ENCODE measurements around the gene PDZD7. TPM values are rescaled to one million over a fixed set of nuclear protein-coding genes. Genes with fewer than 3 reads are reported as not detected.
A peak's percentile ranks its signal among the peaks of the same experiment; 100 is the strongest.
"Not testable (repeated sequence)": the region's sequence is repeated elsewhere in the genome, so short reads cannot be mapped to it uniquely, and the experiment has no call there.

PDZD7 gene
- polyA plus RNA-seq, 12 donors, result 0.34 to 2.5 (median 1.5) TPM; not detected in 2

GRCh38 chr10:100983868-100984671 lies 46.9 kb downstream of the PDZD7 start:
- DNase-seq, result no peak

- no peak for DNase-seq
These were observed 47.8 kb downstream of the PDZD7 start for GRCh38 chr10:100982916-100983830.

- DNase-seq, result no peak
These were observed 49.7 kb downstream of the PDZD7 start for GRCh38 chr10:100981178-100981772.

GRCh38 chr10:100980711-100981110 lies 50.2 kb downstream of the PDZD7 start:
- no peak for DNase-seq

- no peak for DNase-seq
These were observed 50.6 kb downstream of the PDZD7 start for GRCh38 chr10:100980311-100980710.

GRCh38 chr10:100979791-100980272 lies 51.1 kb downstream of the PDZD7 start:
- DNase-seq, result no peak

GRCh38 chr10:100978901-100979195 lies 52.1 kb downstream of the PDZD7 start:
- no peak for DNase-seq

- no peak for DNase-seq
These were observed 52.6 kb downstream of the PDZD7 start for GRCh38 chr10:100978121-100978900.

- DNase-seq, result no peak
These were observed 53.5 kb downstream of the PDZD7 start for GRCh38 chr10:100977436-100977835.

- DNase-seq, result no peak
These were observed 54.0 kb downstream of the PDZD7 start for GRCh38 chr10:100976906-100977305.

- not testable (repeated sequence) for DNase-seq
These were observed 55.5 kb downstream of the PDZD7 start for GRCh38 chr10:100975397-100975796.

GRCh38 chr10:100972904-100973535 lies 57.9 kb downstream of the PDZD7 start:
- DNase-seq, result no peak

- DNase-seq, result no peak
These were observed 58.6 kb downstream of the PDZD7 start for GRCh38 chr10:100972115-100972903.

GRCh38 chr10:100970914-100971811 lies 59.8 kb downstream of the PDZD7 start:
- DNase-seq, result no peak

GRCh38 chr10:100970076-100970913 lies 60.6 kb downstream of the PDZD7 start:
- no peak for DNase-seq

- DNase-seq, result peak; percentile 33
These were observed 61.5 kb downstream of the PDZD7 start, which contains the start of gene SEMA4G for GRCh38 chr10:100969187-100970075. TSS of gene SEMA4G (plus strand) at chr10:100969504. CDS start at chr10:100972913, 3,409 bp downstream.

GRCh38 chr10:100968863-100969186 lies 62.1 kb downstream of the PDZD7 start:
- DNase-seq, result no peak

Measured in muscle of arm (tissue), 12 donors.